GM19193 (cell line): ENCODE results near the gene ZSCAN10.

Experiments
- POLR2A ChIP-seq: IDR thresholded peaks from 4 replicates; pipeline ENCODE4 v1.6.1; 2011; ENCODE audit not compliant: insufficient read depth, insufficient read length; ENCODE audit errors: extremely low read depth

The ZSCAN10 gene

DNA sequence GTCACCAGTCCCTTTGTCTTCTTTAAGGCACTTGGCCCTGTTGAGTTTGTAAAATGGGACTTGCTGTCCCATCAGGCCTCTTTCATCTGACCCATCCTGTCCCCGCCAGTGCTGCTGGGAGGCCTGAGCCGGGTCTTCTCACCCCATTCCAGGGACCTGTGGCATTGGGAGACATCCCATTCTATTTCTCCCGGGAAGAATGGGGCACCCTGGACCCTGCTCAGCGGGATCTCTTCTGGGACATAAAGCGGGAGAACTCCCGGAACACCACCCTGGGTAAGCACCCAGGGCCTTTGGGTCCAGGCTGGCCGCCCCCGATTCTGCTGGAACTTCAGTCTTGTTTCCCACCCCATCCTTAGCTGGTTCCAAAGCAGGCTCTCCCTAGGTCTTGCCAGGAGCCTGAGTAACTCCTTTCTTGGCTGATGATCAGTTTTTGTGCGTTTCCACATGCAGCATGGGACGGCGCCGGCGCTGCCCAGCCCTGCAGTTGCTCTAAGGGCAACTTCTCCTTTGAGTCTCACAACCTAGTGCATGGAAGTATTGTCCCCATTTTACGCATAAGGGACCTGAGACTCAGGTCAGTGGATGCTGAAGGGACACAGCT lies 39.8 kb upstream of the ZSCAN10 start:
- no peak for TF ChIP-seq POLR2A

DNA sequence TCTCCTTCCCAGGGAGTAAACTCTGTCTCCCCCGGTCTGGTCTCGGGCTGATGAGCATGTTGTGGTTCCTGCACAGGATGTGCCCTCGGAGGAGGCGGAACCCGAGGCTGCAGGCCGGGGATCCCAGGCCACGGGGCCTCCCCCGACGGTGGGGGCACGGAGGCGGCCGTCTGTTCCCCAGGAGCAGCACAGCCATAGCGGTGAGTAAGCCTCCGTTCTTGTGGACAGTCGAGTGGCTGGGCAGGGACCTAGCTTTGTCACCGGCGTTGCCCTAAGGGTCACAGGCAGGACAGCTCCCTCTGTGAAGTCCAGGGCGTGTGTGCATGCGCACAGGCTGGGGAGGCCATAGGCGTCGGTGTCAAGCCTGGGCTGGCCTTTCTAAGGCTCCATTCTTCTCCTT lies 39.2 kb upstream of the ZSCAN10 start:
- TF ChIP-seq POLR2A: no peak

DNA sequence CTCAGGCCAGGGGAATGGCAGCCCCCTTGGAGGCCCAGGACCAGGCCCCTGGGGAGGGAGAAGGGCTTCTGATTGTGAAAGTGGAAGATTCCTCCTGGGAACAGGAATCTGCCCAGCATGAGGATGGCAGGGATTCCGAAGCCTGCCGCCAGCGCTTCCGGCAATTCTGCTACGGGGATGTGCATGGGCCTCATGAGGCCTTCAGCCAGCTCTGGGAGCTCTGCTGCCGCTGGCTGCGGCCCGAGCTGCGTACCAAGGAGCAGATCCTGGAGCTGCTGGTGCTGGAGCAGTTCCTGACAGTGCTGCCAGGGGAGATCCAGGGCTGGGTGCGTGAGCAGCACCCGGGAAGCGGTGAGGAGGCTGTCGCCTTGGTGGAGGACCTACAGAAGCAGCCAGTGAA lies 38.2 kb upstream of the ZSCAN10 start:
- TF ChIP-seq POLR2A: no peak

DNA sequence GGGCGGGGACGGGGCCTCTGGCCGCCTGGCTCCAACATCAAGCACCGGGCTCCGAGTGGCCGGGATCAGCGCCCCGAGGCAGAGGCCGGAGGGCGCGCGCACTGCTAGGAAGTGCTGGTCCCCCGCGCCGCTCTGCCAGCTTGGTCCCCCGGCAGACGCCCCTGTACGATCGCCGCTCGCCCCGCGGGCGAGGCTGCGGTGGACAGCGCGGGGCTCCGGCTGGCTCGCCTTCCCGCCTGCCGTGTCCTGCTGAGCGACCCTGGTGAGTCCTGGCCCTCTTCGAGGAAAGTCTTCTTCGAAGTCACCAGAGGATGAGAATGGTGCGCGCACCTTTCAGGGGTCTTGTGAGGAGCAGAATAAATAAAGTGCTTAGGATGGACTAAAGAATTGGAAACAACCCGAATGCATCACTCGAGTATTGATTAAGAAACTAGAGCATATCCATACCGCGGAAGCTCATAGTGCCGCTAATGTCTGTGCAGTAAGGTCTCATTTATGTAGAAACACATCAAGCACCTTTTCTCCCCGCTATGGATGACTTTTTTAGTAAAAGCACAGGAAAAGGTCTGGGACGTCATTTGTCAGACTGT lies 36.1 kb upstream of the ZSCAN10 start:
- peak; percentile 60 for TF ChIP-seq POLR2A

DNA sequence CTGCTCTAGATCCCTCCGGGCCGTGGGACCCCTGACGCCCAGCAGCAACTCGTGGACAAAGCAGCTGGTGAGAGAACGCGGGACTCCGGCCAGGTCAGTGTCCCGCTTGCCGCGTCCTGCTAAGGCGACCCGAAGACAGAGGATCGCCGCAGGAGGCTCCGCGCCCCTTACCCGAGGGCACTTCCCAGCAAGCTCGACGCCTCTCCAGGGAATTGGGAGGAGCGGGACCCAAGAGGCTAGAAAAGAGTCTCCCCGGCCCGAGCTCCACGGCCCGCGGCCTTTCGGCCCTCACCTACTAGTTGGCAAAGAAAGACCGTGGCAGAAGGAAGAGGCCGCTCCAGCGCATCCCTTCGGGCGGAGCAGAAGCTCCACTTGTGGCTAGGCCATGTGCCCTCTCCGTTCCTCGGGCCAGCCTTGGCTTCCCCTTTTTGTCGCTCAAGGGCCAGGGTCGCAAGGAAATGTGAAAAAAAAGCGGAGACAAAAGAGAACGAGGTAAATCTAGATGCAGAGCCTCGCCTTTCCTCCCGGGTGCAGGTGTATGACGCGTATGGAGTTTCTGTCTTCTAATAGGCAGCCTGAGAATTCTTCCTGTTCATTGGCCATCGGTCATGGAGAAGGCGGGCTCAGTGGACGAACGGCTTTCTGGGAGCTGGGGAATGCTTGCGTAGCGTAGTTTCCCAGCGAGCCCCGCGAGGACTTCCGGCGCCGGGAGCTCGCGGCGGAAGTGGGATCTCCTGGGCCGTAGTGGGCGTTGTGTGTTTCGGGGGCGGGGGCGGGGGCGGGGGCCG lies 35.4 kb upstream of the ZSCAN10 start, which contains the start of gene ZNF213:
ZNF213 (plus strand) TSS at position 692 of the 788 bp plus-strand sequence. CDS start 2,252 bp downstream, outside the sequence.
- peak; percentile 50 for TF ChIP-seq POLR2A

DNA sequence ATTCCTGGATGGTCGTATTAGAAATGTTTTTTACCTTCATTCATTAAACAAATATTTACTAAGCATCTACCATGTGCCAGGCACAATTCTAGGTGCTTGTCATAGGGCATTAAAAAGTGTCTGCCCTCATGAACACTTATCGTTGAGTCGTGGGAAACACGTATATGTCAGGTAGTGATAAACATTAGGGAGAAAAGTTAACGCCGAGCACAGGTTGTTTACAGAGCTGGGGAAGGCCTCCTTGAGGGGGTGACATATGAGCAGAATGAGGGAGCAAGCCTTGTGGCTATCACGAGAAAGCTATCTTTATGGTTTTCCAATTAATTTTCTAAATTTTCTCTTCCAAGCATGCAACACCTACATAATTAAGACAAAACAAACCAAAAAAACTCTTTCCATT lies 34.8 kb upstream of the ZSCAN10 start:
- TF ChIP-seq POLR2A: no peak

DNA sequence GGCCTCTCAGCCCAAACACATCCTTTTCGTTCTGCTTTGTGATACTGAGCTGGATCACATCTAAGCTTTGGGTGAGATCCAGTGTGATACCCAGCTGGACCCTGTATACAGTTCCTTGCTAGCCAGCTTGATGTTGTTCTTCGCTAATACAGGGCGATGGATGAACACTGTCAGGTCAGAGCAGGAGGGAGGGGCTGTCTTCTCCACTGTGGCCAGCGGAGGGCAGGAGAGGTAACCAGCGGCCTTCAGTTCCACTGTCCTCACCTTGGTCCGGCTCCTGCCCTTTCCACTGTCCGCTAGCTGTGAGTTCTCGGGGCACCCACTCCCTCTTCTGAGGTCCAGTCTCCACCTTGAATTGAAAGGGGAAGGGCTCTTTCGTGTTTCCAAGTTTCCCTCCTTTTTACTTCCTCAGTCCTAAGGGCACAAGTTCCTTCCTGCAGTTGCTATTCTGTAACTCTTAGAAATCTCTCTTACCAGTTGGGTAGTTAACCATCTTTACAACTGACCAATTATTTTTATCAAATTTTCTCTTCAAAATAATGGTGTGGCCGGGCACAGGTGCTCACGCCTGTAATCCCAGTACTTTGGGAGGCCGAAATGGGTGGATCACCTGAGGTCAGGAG lies 32.8 kb upstream of the ZSCAN10 start:
- TF ChIP-seq POLR2A: no peak

DNA sequence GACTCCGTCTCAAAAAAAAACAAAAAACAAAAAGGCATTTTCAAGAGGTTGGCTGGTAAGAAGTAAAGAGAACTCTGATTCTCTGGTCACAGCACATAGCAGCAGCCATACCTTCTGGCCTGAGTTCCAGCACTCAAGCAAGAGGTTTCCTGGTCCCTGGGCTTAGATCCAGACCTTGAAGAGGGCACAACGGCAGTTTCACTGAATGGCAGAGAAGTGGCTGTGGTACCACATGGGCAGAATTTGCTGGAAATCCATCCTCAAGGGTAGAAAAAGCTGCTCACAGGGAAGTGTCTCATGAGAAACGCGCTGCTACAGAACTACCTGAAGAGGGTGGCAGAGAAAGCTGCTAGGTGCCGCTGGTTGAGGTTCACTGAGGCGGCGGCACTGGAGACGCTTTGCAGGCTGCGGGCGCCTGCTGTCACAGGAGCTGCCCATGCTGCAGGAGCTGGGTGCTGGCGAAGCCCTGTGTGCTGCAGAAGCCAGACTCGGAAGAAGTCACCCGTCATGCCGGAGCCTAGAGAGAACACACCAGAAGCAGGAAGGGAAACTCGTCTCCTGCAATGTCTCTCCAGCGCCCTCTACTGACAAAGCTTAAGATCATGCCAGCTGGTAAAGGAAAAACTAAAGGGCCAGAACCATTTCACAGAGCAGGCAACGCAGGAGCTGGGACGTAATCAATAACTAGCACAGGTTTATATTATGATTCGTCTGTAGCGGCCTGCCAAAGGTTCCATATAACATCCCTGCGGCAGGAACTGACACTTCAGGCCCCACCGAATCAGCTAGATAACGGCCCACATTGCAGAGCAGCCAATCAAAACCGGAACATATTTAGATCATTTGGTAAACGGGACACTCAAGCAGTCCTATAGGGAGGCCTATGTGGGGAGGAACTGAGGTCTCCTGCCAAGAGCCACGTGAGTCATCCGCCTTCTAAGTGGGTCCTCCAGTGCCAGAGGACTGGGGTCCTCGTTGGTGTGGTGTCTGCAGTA lies 30.3 kb upstream of the ZSCAN10 start:
- peak; percentile 61 for TF ChIP-seq POLR2A

DNA sequence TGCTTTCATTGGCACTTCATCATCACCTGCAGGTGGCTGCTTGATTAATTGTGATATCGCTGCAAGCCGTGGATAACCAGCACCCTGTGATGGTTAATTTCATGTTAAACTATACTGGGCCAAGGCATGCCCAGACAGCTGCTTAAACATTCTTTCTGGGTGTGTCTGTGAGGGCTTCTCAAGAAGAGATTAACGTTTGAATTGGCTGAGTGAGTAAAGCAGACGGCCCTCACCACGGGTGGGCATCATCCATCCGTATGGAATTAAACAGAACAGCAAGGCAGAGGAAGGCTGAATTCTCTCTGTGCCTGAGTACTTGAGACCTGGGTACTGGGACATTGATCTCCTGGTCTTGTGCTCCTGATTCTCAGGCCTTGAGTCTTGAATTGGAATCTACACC lies 28.7 kb upstream of the ZSCAN10 start:
- no peak for TF ChIP-seq POLR2A

DNA sequence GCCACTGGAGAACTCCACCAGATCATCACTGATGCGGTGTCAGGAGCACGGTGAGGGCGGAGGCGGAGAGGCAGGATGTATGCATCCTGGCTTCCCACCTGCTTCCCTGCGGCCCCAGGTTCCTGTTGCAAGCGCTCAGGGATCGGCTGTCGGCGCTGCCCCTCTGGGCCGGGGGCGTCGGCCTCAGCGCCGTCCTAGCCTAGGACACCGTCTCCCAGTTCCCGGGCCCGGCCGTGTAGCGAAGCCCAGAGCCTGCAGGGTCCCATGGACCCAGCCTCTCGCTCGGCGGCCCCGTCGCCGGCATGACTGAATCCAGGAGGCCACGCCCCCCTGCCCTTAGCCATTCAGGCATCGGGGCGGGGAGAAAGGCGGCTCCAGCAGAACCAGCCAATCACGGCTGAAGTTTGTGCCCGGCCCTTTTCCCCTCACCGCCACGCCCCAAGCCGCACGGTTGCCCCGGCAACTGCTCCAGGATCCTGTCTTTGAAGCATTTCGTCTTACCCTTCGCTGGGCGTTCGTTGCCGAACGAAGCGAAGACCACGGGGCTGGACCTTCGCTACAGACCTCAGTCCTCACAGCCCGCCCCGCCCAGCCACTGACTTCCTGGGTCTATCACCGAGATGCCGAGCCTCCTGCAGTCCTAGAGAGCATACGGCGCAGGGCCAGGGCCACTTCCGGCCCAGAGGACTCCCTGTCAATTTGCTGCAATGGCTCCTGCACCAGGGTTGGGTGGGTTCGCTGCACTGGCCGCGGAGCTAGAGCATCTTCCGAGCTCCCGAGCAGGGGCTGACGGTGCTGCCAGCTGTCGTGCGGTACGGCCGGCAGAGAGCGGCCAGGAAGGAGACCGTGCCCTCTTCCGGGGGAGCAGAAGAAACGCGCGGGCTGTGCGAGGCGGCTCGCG lies 25.1 kb upstream of the ZSCAN10 start:
- peak; percentile 78 for TF ChIP-seq POLR2A

DNA sequence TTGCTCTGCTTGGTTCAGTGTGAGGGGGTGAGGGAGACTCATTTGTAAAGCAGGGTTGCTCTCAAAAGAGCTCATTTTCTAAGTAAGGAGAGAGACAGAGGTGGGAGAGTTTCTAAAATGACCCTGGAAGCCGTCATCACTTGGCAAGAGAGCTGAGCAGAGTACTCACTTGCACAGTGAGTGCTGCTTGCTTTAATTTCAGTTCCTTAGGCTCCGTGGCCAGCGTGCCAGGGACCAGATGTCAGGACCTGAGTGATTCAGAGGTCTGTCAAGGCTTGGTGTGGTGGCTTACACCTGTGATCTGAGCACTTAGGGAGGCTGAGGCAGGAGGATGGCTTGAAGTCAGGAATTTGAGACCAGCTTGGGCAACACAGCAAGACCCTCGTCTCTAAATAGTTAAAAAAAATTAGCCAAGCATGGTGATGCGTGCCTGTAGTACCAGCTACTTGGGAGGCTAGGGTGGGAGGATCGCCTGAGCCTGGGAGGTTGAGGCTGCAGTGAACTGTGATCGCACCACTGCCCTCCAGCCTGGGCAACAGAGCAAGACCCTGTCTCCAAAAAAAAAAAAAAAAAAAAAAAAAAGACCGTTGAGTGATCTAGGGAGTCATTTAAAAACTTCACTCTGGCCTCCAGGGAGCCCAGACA lies 24.0 kb upstream of the ZSCAN10 start:
- no peak for TF ChIP-seq POLR2A

DNA sequence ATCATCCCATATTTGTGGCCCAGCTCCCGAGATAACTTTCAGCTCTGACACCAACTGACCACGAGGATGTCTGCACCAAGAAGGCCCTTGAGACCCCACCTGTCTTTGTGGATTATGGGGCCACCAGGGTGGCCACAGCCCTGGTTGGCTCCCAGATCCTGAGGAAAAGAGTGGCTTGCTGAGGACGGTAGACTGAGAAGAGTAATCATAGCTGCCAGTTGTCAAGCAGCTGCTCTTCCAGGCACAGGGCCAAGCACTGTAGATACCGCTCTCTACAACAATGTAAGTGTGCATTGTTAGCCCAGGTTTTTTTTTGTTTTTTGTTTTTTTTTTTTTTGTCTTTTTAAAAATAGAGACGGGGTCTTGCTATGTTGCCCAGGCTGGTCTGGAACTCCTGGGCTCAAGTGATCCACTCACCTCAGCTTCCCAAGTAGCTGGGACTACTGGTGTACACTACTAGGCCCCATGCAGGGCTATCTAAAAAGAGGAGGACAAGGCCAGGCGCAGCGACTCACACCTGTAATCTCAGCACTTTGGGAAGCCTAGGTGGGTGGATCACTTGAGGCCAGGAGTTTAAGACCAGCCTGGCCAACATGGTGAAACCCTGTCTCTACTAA lies 22.9 kb upstream of the ZSCAN10 start:
- TF ChIP-seq POLR2A: no peak

DNA sequence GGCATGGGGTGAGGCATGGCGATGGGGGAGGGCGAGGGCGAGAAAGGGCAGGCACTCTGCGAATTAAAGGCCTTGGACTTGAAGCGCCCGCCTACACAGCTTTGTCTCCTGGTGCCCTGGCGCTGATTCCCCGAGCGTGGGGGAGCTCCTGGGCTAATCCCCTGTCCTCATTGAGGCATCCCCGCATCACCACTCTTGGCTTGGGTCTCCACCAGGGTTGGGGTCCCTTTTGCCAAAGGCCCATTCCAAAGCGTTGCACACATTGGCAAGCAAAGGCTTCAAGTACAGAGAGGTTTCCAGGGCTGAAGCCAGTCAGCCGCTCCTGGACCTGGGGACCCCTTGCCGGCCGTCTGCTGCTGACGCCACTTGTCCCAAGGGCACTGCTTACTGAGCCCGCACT lies 21.3 kb upstream of the ZSCAN10 start:
- no peak for TF ChIP-seq POLR2A
